Hematopoietic multipotent progenitor cell treated with erythropoietin and hydrocortisone succinate and interleukin-3 and kit ligand, for 15 days (in vitro differentiated cells): ENCODE data around the gene PACS2.
"Not testable (repeated sequence)": the region's sequence is repeated elsewhere in the genome, so short reads cannot be mapped to it uniquely, and the experiment has no call there.

Source experiments
- DNase-seq: peaks from one replicate; pipeline ENCODE4 v3.0.0-alpha.2; 2015; ENCODE audit warnings: low spot score

The PACS2 gene

DNA sequence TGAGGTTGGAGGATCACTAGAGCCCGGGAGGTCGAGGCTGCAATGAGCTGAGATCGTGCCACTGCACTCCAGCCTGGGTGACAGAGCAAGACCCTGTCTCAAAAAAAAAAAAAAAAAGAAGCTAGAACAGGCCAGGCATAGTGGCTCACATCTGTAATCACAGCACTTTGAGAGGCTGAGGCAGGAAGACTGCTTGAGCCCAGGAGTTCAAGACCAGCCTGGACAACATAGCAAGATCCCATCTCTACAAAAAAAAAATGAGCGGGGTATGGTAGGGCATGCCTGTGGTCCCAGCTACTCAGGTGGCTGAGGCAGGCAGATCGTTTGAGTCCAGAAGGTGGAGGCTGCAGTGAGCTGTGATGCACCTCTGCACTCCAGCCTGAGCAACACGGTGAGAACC is 25.6 kb upstream of the PACS2 start:
- DNase-seq: not testable (repeated sequence)

DNA sequence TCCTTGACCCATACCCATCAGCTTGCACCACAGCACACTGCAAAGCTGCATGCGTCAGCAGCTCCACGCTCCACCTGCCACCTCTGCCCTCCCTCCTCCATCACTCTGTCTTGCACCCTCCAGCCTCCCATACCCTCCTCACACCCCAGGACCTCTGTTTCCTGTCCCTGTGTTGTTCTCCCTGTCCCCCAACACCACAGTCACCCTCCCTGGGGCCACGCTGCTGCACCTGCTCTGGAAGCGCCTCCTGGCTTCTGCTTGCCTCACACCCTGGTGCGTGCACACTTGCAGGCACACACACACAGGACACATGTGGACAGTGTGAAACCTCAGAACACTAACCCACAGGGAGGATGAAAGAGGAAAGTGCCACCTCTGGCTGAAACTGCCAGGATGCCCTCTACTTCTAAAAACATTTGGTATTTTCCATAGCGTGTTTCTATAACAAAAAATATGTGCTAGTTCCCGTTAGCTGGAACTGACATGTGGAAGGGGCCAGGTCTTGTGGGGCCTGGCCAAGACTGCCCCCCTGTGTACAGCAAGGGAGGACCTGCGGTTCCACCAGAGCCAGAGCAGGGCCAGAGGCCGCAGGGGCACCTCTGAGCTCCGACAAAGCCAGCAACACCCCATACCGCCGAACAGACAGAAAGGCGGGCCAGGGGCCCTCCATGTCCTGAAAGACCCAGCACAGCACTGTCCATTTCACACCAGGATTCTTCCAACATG is 23.8 kb upstream of the PACS2 start:
- DNase-seq: no peak

DNA sequence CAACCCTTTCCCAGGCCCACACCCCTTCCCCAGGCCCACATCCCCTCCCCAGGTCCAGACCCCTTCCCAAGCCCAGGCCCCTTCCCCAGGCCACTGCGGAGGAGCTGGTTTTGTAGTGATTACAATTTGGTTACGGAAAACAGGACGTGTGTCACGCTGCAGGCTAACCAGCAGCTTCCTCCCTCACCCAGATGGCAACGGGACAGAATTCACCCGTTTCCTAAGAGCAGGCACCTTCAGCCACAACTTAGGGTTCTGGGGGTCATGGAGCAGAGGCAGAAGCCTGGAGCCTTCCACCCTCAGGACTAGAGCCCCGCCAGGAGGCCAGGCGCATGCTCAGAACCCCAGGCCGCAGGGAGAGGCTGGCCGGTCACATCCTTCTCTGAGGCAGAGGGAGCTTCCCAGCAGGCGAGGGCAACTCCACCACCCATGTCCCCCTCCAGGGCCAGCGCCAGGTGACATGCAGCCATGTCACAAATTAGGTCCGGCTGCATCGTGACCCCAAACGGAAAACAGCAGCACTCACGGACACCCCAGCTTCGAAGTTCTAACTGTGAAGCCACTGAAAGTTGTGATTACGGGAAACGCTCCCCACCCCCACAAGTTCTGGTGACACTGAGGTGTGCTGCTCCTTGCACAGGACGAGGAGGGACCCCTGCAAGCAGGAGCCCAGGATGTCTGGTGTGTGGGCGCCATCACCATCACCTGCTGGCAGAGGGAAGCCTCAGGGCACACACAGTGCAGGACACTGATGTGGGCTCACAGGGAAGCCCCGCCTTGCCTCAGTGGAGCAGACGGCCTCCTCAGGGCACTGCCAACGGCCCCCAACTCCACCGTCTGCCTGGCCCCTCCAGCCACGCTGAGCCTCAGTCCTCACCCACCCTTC is 21.5 kb upstream of the PACS2 start:
- DNase-seq: no peak

DNA sequence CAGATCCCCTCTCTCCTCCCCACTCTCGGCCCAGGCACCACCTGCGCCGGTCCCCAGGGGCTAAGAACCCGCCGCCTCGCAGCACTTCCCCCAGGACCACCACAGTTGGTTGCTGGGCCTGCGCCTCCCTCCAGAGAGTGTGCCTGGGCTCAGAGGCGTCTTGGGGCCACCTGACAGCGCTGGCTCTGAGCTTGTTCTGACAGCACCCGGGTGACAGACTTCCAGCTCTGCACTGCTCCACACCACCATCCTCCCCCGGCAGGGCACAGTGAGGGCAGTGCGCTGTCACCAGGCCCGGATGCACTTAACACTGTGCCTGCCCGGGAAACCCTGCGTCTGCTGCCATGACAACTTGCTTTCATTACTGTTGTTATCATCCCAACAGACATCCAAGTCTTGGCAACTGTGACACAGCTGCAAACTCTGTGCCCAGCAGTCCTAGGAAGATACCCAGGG is 20.4 kb upstream of the PACS2 start:
- DNase-seq: peak; percentile 25

DNA sequence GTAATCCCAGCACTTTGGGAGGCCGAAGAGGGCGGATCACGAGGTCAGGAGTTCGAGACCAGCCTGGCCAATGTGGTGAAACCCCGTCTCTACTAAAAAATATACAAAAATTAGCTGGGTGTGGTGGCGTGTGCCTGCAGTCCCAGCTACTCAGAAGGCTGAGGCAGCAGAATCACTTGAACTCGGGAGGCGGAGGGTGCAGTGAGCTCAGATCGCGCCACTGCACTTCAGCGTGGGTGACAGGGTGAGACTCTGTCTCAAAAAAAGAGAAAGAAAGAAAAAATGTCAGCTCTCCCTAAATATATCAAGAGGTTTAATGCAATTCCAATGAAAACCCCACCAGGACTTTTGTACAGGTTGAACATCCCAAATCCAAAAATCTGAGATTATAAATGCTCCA is 17.2 kb upstream of the PACS2 start:
- not testable (repeated sequence) for DNase-seq

DNA sequence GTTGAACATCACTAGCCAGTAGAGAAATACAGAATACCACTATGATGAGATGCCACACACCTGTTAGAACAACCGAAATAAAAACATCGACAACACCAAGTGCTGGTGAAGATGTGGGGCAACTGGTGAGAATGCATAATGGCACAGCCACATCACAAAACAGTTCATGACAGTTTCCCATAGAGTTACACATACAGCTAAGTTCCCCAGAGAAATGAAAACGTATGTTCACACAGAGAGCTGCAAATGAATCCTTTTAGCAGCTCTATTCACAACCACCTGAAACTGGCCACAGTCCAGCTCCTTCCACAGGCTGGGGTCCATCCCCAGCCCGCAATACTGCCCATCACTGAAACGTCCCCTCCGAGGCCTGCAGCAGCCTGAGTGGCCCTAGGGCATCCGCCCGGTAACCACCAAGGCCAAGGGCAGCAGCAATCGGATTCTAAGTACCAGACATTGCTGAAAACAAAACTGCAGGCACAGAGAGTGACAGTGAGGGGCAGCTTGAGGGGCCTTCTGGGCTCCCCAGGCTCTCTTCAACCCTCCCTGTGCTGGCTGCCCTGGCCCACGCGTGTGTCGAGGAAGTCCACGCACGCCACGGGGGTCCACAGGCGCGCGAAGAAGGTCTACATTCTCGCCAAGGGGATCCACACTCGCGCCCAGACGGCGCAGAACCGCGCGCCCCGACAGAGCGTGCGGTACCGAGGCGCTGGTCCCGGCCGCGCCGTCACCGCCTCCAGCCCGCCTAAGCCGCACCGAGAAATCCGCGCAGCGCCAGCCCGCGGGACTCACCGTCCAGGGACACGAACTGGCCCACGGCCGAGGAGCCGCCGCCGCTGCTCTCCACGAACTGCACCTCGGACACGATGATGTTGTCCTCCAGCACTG is 14.7 kb upstream of the PACS2 start:
- DNase-seq: no peak

- DNase-seq: peak; percentile 84
Measured at GRCh38 chr14:105300542-105301102, 13.9 kb upstream of the PACS2 start, which contains the start of gene BRF1. Gene BRF1 (minus strand): TSS chr14:105301001. CDS start chr14:105300629, 372 bp downstream.

DNA sequence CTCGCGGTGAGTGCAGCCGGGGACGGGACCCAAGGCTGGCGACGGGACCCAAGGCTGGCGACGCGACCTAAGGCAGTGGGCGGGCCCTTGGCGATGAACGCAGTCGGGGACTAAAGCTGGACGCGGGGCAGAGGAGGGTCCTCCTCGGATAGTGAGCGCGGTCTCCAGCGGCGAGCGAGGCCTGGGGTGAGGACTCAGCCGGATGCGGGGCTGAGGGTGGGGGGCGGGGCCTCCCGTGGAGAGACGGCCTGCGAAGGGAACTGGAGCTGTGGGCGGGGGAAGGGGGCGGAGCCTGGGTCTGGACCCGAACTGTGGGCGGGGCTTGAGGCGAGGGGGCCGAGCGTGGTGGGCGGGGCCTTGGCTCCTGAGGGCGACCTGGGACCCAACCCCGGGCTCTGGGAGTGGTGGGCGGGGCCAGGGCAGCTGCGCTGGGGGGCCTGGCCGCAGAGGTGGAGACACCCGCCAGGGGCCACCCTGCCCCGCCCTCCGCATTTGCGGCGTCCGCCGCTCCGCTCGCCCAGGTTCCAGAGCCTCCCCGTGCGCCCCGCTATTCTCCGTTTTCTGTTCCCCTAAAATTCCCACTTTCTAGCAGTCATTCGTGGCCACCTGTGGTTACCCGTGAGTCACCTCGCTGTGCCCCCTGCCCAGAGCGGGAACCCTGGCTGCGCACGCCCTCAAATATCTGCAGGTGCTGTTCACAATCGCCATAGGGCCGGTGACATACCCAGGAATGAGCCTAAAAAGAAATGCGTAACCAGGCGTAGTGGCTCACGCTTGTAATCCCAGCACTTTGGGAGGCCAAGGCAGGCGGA is 13.2 kb upstream of the PACS2 start:
- DNase-seq: peak; percentile 90

DNA sequence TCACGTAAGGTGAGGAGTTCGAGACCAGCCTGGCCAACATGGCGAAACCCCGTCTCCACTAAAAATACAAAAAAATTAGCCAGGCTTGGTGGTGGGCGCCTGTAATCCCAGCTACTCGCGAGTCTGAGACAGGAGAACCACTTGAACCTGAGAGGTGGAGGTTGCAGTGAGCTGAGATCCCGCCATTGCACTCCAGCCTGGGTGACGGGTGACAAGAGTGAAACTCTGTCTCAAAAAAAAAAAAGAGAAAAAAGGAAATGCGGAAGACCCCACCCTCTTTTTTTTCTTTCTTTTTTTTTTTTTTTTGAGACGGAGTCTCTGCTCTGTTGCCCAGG is 12.7 kb upstream of the PACS2 start:
- DNase-seq: not testable (repeated sequence)

DNA sequence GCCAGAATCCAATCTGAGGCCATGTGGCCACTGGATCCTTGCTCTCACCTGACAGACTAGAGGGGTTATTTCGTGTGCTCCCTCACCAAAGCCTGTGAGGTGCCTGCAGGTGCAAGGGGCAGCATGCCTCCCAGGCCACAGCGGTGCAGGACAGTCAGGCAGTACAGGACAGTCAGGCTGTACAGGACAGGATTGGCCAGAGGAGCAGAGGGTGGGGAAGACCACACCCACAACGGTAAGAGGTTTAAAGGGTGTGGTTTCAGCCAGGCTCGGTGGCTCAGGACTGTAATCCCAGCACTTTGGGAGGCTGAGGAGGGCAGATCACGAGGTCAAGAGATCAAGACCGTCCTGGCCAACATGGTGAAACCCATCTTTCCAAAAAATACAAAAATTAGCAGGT is 10.6 kb upstream of the PACS2 start:
- no peak for DNase-seq

- no peak for DNase-seq
Measured at GRCh38 chr14:105304565-105304964, 10.0 kb upstream of the PACS2 start.

DNA sequence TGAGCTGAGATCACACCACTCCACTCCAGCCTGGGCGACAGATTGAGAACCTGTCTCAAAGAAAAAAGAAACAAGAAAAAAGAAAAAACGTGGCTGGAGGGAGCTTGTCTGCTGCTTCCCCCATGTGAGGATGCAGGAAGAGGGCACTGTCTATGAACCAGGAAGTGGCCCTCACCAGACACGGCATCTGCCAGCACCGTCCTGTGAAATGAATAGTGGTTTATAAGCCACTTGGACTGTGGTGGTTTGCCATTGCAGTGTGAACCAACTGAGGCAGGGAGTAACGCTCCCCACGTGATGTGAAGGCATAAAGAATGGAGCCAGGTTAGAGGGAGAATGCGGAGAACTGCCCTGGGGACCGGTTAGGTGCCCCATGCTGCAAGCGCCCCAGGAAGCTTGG is 9.2 kb upstream of the PACS2 start:
- DNase-seq: no peak

DNA sequence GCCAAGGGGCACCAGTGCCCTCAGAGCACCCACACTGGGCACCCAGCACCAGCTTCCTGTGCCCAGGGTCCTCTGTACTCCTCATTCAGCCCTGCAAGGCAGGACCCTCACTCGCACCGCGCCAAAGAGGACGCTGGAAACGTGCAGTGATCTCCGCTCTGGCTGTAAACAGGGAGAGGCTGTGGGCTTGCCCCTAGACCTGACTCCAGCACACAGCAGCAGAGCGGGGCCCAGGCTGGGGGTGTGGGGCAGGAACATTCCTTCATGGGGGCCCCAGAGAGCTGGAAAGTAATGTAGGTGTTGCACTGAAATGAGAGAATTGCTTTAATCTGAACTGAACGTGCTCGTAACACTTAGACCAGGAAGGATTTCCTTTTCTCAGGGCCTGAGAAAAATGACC is 8.8 kb upstream of the PACS2 start:
- DNase-seq: no peak

DNA sequence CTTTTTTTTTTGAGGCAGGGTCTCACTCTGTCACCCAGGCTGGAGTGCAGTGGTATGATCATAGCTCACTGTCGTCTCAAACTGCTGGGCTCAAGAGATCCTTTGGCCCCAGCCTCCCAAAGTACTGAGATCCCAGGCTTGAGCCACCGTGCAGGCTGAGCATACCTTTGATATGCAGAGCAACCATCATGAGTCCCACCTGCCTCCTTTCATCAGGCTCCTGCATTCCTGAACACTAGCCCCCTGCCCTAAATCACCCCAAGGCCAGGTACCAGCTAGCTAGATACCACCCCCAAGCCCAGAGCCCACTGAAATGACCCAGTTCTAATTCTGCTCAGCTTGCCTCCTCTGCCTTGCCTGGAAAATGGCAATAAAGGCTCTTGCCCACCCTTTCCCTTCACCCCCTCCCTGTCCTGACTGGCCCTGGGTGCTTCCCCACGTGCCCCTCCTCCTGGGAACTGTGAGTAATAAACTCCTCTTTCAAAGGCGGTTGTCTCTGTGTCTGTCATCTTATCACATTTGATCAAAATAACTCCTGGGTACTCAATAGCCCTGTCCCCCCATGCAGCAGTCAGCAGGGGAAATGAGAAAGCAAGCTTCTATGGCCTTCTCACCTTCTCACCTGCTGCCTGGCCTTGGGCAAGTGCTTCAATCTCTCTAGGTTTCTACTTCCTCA is 7.4 kb upstream of the PACS2 start:
- no peak for DNase-seq

GRCh38 chr14:105309371-105309770 is 5.2 kb upstream of the PACS2 start:
- DNase-seq: no peak

DNA sequence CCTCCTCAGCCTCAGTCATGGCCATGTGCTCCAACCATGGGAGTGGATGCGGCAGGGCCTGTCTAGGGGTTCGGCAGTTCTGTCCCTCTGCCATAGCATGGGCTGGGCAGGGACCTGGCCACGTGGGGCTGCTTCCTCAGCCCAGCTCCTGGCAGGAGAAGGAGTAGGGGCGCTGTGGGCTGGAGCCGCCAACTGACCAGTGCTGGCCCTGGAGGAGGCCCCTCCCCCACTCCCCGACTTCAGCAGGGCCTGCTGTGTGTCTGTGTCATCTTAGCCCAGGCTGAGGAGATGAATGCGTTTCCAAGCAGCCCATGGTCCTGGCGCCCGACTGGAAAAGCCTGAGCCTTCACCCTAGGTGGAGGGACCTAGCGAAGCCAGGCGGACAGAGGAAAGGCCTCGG is 2.7 kb upstream of the PACS2 start:
- no peak for DNase-seq

DNA sequence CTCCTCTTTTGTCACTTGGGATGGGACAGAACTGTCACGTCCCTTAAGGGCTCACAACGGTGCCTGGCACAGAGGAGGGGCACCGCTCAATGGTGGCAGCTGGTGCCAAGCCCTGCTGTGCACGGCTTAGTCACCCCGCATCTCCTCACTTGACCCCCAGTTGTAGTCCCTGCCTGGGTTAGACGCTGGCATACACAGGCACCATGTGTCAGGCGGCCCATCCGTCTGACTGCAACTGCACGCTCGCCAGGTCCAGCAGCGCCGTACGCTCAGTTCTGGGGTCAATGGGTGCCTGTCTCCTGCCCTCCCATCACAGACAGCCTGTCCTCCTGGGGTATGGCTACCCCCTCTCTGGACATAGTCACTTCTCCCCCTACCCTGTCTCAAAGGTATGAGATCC is 1.6 kb upstream of the PACS2 start:
- no peak for DNase-seq

DNA sequence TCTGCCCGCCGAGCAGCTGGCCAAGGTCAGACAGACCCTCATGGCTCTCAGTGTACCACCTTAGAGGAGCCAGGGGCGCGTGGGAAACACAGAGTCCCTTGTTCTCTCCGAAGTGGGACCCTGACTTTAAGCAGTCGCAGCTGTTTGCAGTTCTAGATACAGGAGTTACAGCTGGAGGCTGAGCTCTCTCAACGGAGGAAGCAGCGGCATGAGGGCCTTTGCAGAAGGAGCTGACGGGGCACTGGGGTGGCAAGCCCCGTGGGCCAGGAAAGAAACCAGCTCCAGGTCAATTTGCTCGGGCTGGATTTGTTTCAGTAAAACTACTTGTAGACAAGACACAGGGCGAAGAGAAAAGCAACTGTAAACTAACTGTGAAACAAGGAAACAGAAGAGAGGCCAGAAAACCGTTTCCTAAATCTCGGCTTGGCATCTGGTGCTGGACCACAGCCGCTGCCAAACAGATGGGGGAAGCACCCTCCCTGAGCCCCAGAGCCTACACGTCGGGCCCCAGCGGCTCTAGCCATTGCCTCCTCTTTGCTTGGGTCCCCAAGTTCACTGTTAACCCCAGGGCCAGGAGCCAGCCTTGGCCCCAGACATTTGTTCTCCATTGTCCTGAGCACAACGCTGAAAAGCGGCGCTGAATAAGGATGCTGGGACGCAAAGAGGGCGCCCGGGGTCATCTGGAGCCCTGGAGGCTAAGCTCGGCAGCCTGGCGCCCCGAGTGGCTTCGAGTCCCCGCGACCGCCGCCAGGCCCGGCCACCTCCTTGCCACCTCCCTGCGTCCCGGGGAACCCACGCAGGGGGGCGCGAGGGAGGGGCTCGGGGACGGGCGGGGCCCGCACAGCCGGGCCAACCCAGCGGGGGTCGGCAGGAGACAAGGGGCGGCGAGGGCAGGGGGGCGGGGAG is 914 bp upstream of the PACS2 start:
- DNase-seq: no peak

- no peak for DNase-seq
Measured at GRCh38 chr14:105315211-105315721, 718 bp downstream of the PACS2 start.
